WTC11 (cell line): ENCODE results near the gene TRAP1. TPM values are rescaled to one million over a fixed set of nuclear protein-coding genes. Genes with fewer than 3 reads are reported as not detected.
A peak's percentile ranks its signal among the peaks of the same experiment; 100 is the strongest.
"Not testable (repeated sequence)": the region's sequence is repeated elsewhere in the genome, so short reads cannot be mapped to it uniquely, and the experiment has no call there.

Source experiments
- ATAC-seq: fragments of 200-7000 bp; cut with Tn5 transposase; 2 replicates; pipeline ENCODE4 v1.10.0; 2021; ENCODE audit warnings: mild to moderate bottlenecking, moderate library complexity
- CTCF ChIA-PET: fragments of 300-600 bp; sonication (Branson Sonifier 250); formaldehyde crosslinking; loops from one replicate; lab custom pipeline; 2021; ENCODE audit warnings: antibody characterized with exemption; lab: Charles Lee
- POLR2A ChIA-PET: fragments of 350-600 bp; sonication (Branson Sonifier 250); formaldehyde crosslinking; loops from one replicate; lab custom pipeline; 2021; ENCODE audit warnings: antibody characterized with exemption; lab: Charles Lee
- DNase-seq: peaks from one replicate; pipeline ENCODE4 v3.0.0; 2021; ENCODE audit warnings: low spot score
- H3K27ac Mint-ChIP-seq: 2 replicates; pipeline ENCODE4 v1.8.0; 2021; ENCODE audit warnings: mixed read lengths
- H3K27me3 Mint-ChIP-seq: 2 replicates; pipeline ENCODE4 v1.8.0; 2021; ENCODE audit warnings: low read depth, mild to moderate bottlenecking, moderate library complexity, mixed read lengths
- H3K36me3 Mint-ChIP-seq: 2 replicates; pipeline ENCODE4 v1.8.0; 2021; ENCODE audit warnings: mixed read lengths
- H3K4me1 Mint-ChIP-seq: 2 replicates; pipeline ENCODE4 v1.8.0; 2022; ENCODE audit warnings: mixed read lengths
- H3K4me3 Mint-ChIP-seq: 2 replicates; pipeline ENCODE4 v1.8.0; 2021; ENCODE audit warnings: mild to moderate bottlenecking, moderate library complexity, mixed read lengths
- H3K9me3 Mint-ChIP-seq: 2 replicates; pipeline ENCODE4 v1.8.0; 2021; ENCODE audit warnings: mixed read lengths
- ATF1 ChIP-seq: sonication (generic); formaldehyde crosslinking; IDR thresholded peaks from 2 replicates; pipeline ENCODE4 v1.8.1; 2023; ENCODE audit warnings: mild to moderate bottlenecking, moderate library complexity, missing genetic modification reagents
- E2F5 ChIP-seq: sonication (generic); formaldehyde crosslinking; IDR thresholded peaks from 2 replicates; pipeline ENCODE4 v1.8.1; 2022; ENCODE audit warnings: mild to moderate bottlenecking, moderate library complexity, missing genetic modification reagents
- ERG ChIP-seq: fragments of 250-450 bp; sonication (Bioruptor Pico); IDR thresholded peaks from 2 replicates; pipeline ENCODE4 v1.8.0; 2021; ENCODE audit warnings: mild to moderate bottlenecking
- HMGXB4 ChIP-seq: sonication (generic); formaldehyde crosslinking; IDR thresholded peaks from 2 replicates; pipeline ENCODE4 v1.8.1; 2023; ENCODE audit warnings: mild to moderate bottlenecking, moderate library complexity, missing genetic modification reagents
- IRF2 ChIP-seq: sonication (generic); formaldehyde crosslinking; IDR thresholded peaks from 2 replicates; pipeline ENCODE4 v1.8.0; 2022; ENCODE audit warnings: low read depth, missing genetic modification reagents, borderline replicate concordance
- JAZF1 ChIP-seq: fragments of 250-450 bp; sonication (Bioruptor Pico); IDR thresholded peaks from 2 replicates; pipeline ENCODE4 v1.9.0; 2021; ENCODE audit warnings: moderate library complexity, mild to moderate bottlenecking, inconsistent platforms
- JUN ChIP-seq: sonication (generic); formaldehyde crosslinking; IDR thresholded peaks from 2 replicates; pipeline ENCODE4 v1.8.0; 2023; ENCODE audit warnings: mild to moderate bottlenecking, missing genetic modification reagents
- NFATC4 ChIP-seq: fragments of 250-450 bp; sonication (Bioruptor Pico); IDR thresholded peaks from 2 replicates; pipeline ENCODE4 v1.9.0; 2021; ENCODE audit warnings: mild to moderate bottlenecking
- OVOL2 ChIP-seq: fragments of 250-450 bp; sonication (Bioruptor Pico); IDR thresholded peaks from 2 replicates; pipeline ENCODE4 v1.9.0; 2021; ENCODE audit warnings: mild to moderate bottlenecking, borderline replicate concordance
- PRRX2 ChIP-seq: fragments of 250-450 bp; sonication (Bioruptor Pico); IDR thresholded peaks from 2 replicates; pipeline ENCODE4 v1.8.0; 2021; ENCODE audit warnings: mild to moderate bottlenecking
- RORB ChIP-seq: fragments of 250-450 bp; sonication (Bioruptor Pico); IDR thresholded peaks from 2 replicates; pipeline ENCODE4 v1.9.0; 2021; ENCODE audit warnings: mild to moderate bottlenecking
- TEAD1 ChIP-seq: sonication (generic); formaldehyde crosslinking; IDR thresholded peaks from 2 replicates; pipeline ENCODE4 v1.8.0; 2022; ENCODE audit warnings: mild to moderate bottlenecking, missing genetic modification reagents
- ZBTB21 ChIP-seq: sonication (generic); formaldehyde crosslinking; IDR thresholded peaks from 2 replicates; pipeline ENCODE4 v1.8.1; 2023; ENCODE audit warnings: mild to moderate bottlenecking, missing genetic modification reagents, borderline replicate concordance
- ZNF138 ChIP-seq: sonication (generic); formaldehyde crosslinking; conservative IDR thresholded peaks from 2 replicates; pipeline ENCODE4 v1.8.1; 2022; ENCODE audit warnings: mild to moderate bottlenecking, moderate library complexity, missing genetic modification reagents
- ZNF512 ChIP-seq: sonication (generic); formaldehyde crosslinking; IDR thresholded peaks from 2 replicates; pipeline ENCODE4 v1.8.1; 2022; ENCODE audit warnings: missing genetic modification reagents, borderline replicate concordance
- ZNF671 ChIP-seq: fragments of 250-450 bp; sonication (Bioruptor Pico); IDR thresholded peaks from 2 replicates; pipeline ENCODE4 v1.8.0; 2021; ENCODE audit warnings: mild to moderate bottlenecking
- total RNA-seq: library from RNA; stranded (reverse); gene quantifications from 3 replicates; pipeline ENCODE4 v1.2.3, GENCODE V29; 2021

TRAP1 gene
- total RNA-seq, 1 experiment from 2014 or later = 285 TPM

- CTCF ChIA-PET = no interaction called here
- Mint-ChIP-seq H3K4me1 (peaks cover 11% of the 10 kb centered on the region), H3K4me3 (no peak overlapping the region), H3K36me3 (peaks cover 74% of the 10 kb centered on the region), H3K27ac (no peak overlapping the region), H3K27me3 (no peaks in the 10 kb centered on the region), H3K9me3 (no peaks in the 10 kb centered on the region)
- DNase-seq (no peak), ATAC-seq (no peak)
- POLR2A ChIA-PET = no interaction called here
- TF ChIP-seq NFATC4 (CRISPR knock-in tag) = no peak
- TF ChIP-seq JAZF1 (CRISPR knock-in tag) = no peak
- no peak for TF ChIP-seq ZBTB21 (CRISPR knock-in tag)
- no peak for TF ChIP-seq HMGXB4 (CRISPR knock-in tag)
These were observed 58.1 kb downstream of the TRAP1 start for GRCh38 chr16:3659251-3659650.

- DNase-seq = peak; percentile 15
- CTCF ChIA-PET = interaction anchor here (0.6 to 1.5 kb wide), 2 partner anchors 14 to 115 kb away, joined by 3 to 4 read pairs; no protein-coding TSS in a partner anchor
- H3K36me3 Mint-ChIP-seq = peaks cover 63% of the 10 kb centered on the region
- TF ChIP-seq JAZF1 (CRISPR knock-in tag) (no peak), OVOL2 (CRISPR knock-in tag) (no peak), TEAD1 (CRISPR knock-in tag) (no peak), ZNF138 (CRISPR knock-in tag) (no peak), PRRX2 (no peak), ERG (CRISPR knock-in tag) (no peak), ATF1 (CRISPR knock-in tag) (no peak), IRF2 (CRISPR knock-in tag) (no peak), HMGXB4 (CRISPR knock-in tag) (no peak), E2F5 (CRISPR knock-in tag) (no peak), RORB (CRISPR knock-in tag) (no peak), JUN (CRISPR knock-in tag) (no peak), ZNF512 (CRISPR knock-in tag) (no peak), ZNF671 (CRISPR knock-in tag) (no peak)
- TF ChIP-seq, all 79 proteins: peak for 0
- Mint-ChIP-seq H3K27ac (0 out of 2 replicates have a peak overlapping the region, but pooled peaks have one; percentile 16), H3K4me3 (no peak overlapping the region), H3K27me3 (no peaks in the 10 kb centered on the region), H3K9me3 (no peaks in the 10 kb centered on the region), H3K4me1 (peaks cover 29% of the 10 kb centered on the region)
- POLR2A ChIA-PET = no interaction called here
- ATAC-seq = no peak
These were observed 60.5 kb downstream of the TRAP1 start for GRCh38 chr16:3656491-3657468.

GRCh38 chr16:3656160-3656490, 61.2 kb downstream of the TRAP1 start:
- CTCF ChIA-PET = interaction anchor here (1.5 kb wide), 1 partner anchor 13 kb away, joined by 4 read pairs; no protein-coding TSS in a partner anchor
- Mint-ChIP-seq H3K4me1 (peaks cover 33% of the 10 kb centered on the region), H3K36me3 (peaks cover 63% of the 10 kb centered on the region)
- POLR2A ChIA-PET, H3K4me3 Mint-ChIP-seq, H3K27me3 Mint-ChIP-seq, H3K27ac Mint-ChIP-seq, H3K9me3 Mint-ChIP-seq, ATAC-seq: not testable (repeated sequence)
- peak; percentile 3 for DNase-seq
